Measurements from ENCODE around the gene ATP9B.

Gene ATP9B

GRCh38 chr18:79336556-79337142 lies 267.5 kb downstream of the ATP9B start:
- CTCF ChIA-PET: no interaction called here
- POLR2A ChIA-PET: no interaction called here

GRCh38 chr18:79337184-79337583 lies 268.0 kb downstream of the ATP9B start:
- H3K36me3 ChIP-seq (ENCODE audit: control insufficient read depth in 2 of 2, insufficient read depth in 1 of 2, low read length in 2 of 2): peaks cover 0 to 16% of the 10 kb centered on the region in 2 experiments; a peak in 1 of 3 replicates
- no peaks in the 10 kb centered on the region for H3K9me3 ChIP-seq (ENCODE audit: control insufficient read depth, insufficient read depth, low read depth, low read length)
- H3K4me3 ChIP-seq (ENCODE audit: low read depth, low read length): no peak overlapping the region
- POLR2A ChIA-PET: no interaction called here
- CTCF ChIA-PET: no interaction called here
- no peak overlapping the region for H3K27ac ChIP-seq (ENCODE audit: extremely low read depth, low read depth, low read length)
- H3K4me1 ChIP-seq (ENCODE audit: control insufficient read depth, insufficient read depth, low read length): no peaks in the 10 kb centered on the region
- TF ChIP-seq ZBTB1 (tag by site-specific recombination; IDR thresholded peaks at IDR 0.05): no peak
- no peak for TF ChIP-seq ZNF354C (tag by site-specific recombination; IDR thresholded peaks at IDR 0.05; ENCODE audit: borderline replicate concordance, low read depth)
- no peak for TF ChIP-seq ZNF585B (tag by site-specific recombination; IDR thresholded peaks at IDR 0.05)
- no peak for TF ChIP-seq ZNF785 (tag by site-specific recombination; IDR thresholded peaks at IDR 0.05)
- no peak for TF ChIP-seq ZBTB21 (tag by site-specific recombination; IDR thresholded peaks at IDR 0.05)
- TF ChIP-seq ZNF610 (tag by site-specific recombination; IDR thresholded peaks at IDR 0.05; ENCODE audit: borderline replicate concordance): no peak
- no peak for TF ChIP-seq OSR2 (tag by site-specific recombination; IDR thresholded peaks at IDR 0.05)
- TF ChIP-seq ZXDB (tag by site-specific recombination; IDR thresholded peaks at IDR 0.05): no peak
- TF ChIP-seq, protein P1, sequence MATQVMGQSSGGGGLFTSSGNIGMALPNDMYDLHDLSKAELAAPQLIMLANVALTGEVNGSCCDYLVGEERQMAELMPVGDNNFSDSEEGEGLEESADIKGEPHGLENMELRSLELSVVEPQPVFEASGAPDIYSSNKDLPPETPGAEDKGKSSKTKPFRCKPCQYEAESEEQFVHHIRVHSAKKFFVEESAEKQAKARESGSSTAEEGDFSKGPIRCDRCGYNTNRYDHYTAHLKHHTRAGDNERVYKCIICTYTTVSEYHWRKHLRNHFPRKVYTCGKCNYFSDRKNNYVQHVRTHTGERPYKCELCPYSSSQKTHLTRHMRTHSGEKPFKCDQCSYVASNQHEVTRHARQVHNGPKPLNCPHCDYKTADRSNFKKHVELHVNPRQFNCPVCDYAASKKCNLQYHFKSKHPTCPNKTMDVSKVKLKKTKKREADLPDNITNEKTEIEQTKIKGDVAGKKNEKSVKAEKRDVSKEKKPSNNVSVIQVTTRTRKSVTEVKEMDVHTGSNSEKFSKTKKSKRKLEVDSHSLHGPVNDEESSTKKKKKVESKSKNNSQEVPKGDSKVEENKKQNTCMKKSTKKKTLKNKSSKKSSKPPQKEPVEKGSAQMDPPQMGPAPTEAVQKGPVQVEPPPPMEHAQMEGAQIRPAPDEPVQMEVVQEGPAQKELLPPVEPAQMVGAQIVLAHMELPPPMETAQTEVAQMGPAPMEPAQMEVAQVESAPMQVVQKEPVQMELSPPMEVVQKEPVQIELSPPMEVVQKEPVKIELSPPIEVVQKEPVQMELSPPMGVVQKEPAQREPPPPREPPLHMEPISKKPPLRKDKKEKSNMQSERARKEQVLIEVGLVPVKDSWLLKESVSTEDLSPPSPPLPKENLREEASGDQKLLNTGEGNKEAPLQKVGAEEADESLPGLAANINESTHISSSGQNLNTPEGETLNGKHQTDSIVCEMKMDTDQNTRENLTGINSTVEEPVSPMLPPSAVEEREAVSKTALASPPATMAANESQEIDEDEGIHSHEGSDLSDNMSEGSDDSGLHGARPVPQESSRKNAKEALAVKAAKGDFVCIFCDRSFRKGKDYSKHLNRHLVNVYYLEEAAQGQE (tag by site-specific recombination; IDR thresholded peaks at IDR 0.05): no peak
- no peak for TF ChIP-seq ZIC2 (tag by site-specific recombination; IDR thresholded peaks at IDR 0.05)

More at GRCh38 chr18:79336556-79337142, 267.5 kb downstream of the ATP9B start:
- Histone ChIP-seq H3K4me3 (ENCODE audit: low read depth, low read length) (no peak overlapping the region), H3K9me3 (ENCODE audit: control insufficient read depth, insufficient read depth, low read depth, low read length) (no peaks in the 10 kb centered on the region), H3K36me3 (ENCODE audit: control insufficient read depth in 2 of 2, insufficient read depth in 1 of 2, low read length in 2 of 2) (peaks cover 0 to 16% of the 10 kb centered on the region in 2 experiments; a peak in 1 of 3 replicates), H3K27ac (ENCODE audit: extremely low read depth, low read depth, low read length) (no peak overlapping the region), H3K4me1 (ENCODE audit: control insufficient read depth, insufficient read depth, low read length) (no peaks in the 10 kb centered on the region)
- no peak for TF ChIP-seq ZNF280C (tag by site-specific recombination; IDR thresholded peaks at IDR 0.05)
- no peak for TF ChIP-seq ZNF398 (tag by site-specific recombination; IDR thresholded peaks at IDR 0.05)
- TF ChIP-seq, protein P2, sequence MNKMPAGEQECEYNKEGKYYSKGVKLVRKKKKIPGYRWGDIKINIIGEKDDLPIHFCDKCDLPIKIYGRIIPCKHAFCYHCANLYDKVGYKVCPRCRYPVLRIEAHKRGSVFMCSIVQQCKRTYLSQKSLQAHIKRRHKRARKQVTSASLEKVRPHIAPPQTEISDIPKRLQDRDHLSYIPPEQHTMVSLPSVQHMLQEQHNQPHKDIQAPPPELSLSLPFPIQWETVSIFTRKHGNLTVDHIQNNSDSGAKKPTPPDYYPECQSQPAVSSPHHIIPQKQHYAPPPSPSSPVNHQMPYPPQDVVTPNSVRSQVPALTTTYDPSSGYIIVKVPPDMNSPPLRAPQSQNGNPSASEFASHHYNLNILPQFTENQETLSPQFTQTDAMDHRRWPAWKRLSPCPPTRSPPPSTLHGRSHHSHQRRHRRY (tag by site-specific recombination; IDR thresholded peaks at IDR 0.05): no peak
- TF ChIP-seq, protein P3, sequence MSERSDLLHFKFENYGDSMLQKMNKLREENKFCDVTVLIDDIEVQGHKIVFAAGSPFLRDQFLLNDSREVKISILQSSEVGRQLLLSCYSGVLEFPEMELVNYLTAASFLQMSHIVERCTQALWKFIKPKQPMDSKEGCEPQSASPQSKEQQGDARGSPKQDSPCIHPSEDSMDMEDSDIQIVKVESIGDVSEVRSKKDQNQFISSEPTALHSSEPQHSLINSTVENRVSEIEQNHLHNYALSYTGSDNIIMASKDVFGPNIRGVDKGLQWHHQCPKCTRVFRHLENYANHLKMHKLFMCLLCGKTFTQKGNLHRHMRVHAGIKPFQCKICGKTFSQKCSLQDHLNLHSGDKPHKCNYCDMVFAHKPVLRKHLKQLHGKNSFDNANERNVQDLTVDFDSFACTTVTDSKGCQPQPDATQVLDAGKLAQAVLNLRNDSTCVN (tag by site-specific recombination; optimal IDR thresholded peaks at IDR 0.05): no peak
- TF ChIP-seq SALL2 (tag by site-specific recombination; IDR thresholded peaks at IDR 0.05; ENCODE audit: borderline replicate concordance): no peak
- no peak for TF ChIP-seq ZNF366 (tag by site-specific recombination; conservative IDR thresholded peaks at IDR 0.05)
- TF ChIP-seq, protein P4, sequence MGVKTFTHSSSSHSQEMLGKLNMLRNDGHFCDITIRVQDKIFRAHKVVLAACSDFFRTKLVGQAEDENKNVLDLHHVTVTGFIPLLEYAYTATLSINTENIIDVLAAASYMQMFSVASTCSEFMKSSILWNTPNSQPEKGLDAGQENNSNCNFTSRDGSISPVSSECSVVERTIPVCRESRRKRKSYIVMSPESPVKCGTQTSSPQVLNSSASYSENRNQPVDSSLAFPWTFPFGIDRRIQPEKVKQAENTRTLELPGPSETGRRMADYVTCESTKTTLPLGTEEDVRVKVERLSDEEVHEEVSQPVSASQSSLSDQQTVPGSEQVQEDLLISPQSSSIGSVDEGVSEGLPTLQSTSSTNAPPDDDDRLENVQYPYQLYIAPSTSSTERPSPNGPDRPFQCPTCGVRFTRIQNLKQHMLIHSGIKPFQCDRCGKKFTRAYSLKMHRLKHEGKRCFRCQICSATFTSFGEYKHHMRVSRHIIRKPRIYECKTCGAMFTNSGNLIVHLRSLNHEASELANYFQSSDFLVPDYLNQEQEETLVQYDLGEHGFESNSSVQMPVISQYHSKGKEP (tag by site-specific recombination; IDR thresholded peaks at IDR 0.05): no peak
- TF ChIP-seq ZNF600 (tag by site-specific recombination; IDR thresholded peaks at IDR 0.05): no peak
- no peak for TF ChIP-seq ZNF184 (tag by site-specific recombination; IDR thresholded peaks at IDR 0.05)
- no peak for TF ChIP-seq ZBTB7A (tag by site-specific recombination; IDR thresholded peaks at IDR 0.05; ENCODE audit: low read depth)

All from HEK293 (cell line).